Middle frontal gyrus (tissue), 1 donor: ENCODE data around the gene TNIP1.

Source experiments
- DNase-seq: peaks from one replicate; pipeline ENCODE4 v3.0.0-alpha.2; 2015; ENCODE audit warnings: low spot score; ENCODE audit errors: extremely low spot score

Gene TNIP1

GRCh38 chr5:151085517-151086041, 4.7 kb upstream of the TNIP1 start:
- DNase-seq: no peak

GRCh38 chr5:151084363-151084762, 3.5 kb upstream of the TNIP1 start:
- no peak for DNase-seq

GRCh38 chr5:151083081-151083676, 2.3 kb upstream of the TNIP1 start:
- DNase-seq: no peak

- DNase-seq: no peak
These were observed 1.6 kb upstream of the TNIP1 start for GRCh38 chr5:151082282-151082902.

- DNase-seq: peak; percentile 5
These were observed 822 bp upstream of the TNIP1 start for GRCh38 chr5:151081431-151082281.

GRCh38 chr5:151079838-151080612, 809 bp downstream of the TNIP1 start:
- peak; percentile 7 for DNase-seq

- DNase-seq: no peak
These were observed 2.2 kb downstream of the TNIP1 start for GRCh38 chr5:151078490-151079262.

GRCh38 chr5:151077967-151078366, 2.9 kb downstream of the TNIP1 start:
- DNase-seq: no peak

- no peak for DNase-seq
These were observed 3.4 kb downstream of the TNIP1 start for GRCh38 chr5:151077419-151077818.

GRCh38 chr5:151076616-151077015, 4.2 kb downstream of the TNIP1 start:
- no peak for DNase-seq

- DNase-seq: no peak
These were observed 5.0 kb downstream of the TNIP1 start for GRCh38 chr5:151075698-151076331.

GRCh38 chr5:151074557-151074956, 6.3 kb downstream of the TNIP1 start:
- no peak for DNase-seq

- DNase-seq: no peak
These were observed 7.6 kb downstream of the TNIP1 start for GRCh38 chr5:151073280-151073679.

GRCh38 chr5:151072630-151073025, 8.2 kb downstream of the TNIP1 start:
- DNase-seq: no peak

- DNase-seq: no peak
These were observed 8.8 kb downstream of the TNIP1 start for GRCh38 chr5:151071848-151072629.

GRCh38 chr5:151071021-151071420, 9.8 kb downstream of the TNIP1 start:
- DNase-seq: no peak

- DNase-seq: no peak
These were observed 10.4 kb downstream of the TNIP1 start for GRCh38 chr5:151070449-151070848.

GRCh38 chr5:151068433-151069197, 12.2 kb downstream of the TNIP1 start:
- no peak for DNase-seq
